Subcutaneous abdominal adipose tissue (tissue), 5 donors: ENCODE results near the gene MFF.

ENCODE experiments used
- H3K27ac ChIP-seq: one replicate; pipeline ENCODE4 v1.7.0; 2013; ENCODE audit warnings: low read depth, mild to moderate bottlenecking, inconsistent platforms, low read length, moderate library complexity
- H3K27me3 ChIP-seq, 5 donors: one replicate each; pipeline ENCODE4 v1.7.0; 2013; ENCODE audit warnings: low read length in 5 of 5, inconsistent platforms in 1 of 5; ENCODE audit not compliant: control insufficient read depth in 5 of 5, insufficient read depth in 4 of 5
- H3K36me3 ChIP-seq, 5 donors: one replicate each; pipeline ENCODE4 v1.7.0; 2013; ENCODE audit warnings: low read length in 5 of 5; ENCODE audit not compliant: control insufficient read depth in 5 of 5, insufficient read depth in 5 of 5
- H3K4me1 ChIP-seq, 5 donors: one replicate each; pipeline ENCODE4 v1.7.0; 2013; ENCODE audit warnings: low read length in 5 of 5, mild to moderate bottlenecking in 3 of 5, moderate library complexity in 1 of 5; ENCODE audit not compliant: control insufficient read depth in 5 of 5, insufficient read depth in 5 of 5
- H3K4me3 ChIP-seq, 5 donors: one replicate each; pipeline ENCODE4 v1.7.0; 2013; ENCODE audit warnings: low read length in 5 of 5, low read depth in 1 of 5
- H3K9ac ChIP-seq, 5 donors: one replicate each; pipeline ENCODE4 v1.7.0; 2013; ENCODE audit warnings: low read length in 5 of 5, mild to moderate bottlenecking in 4 of 5, moderate library complexity in 3 of 5
- H3K9me3 ChIP-seq, 5 donors: one replicate each; pipeline ENCODE4 v1.7.0; 2013; ENCODE audit warnings: low read length in 5 of 5; ENCODE audit not compliant: control insufficient read depth in 5 of 5
- donor health status: healthy.
- donor health status: healthy.
- donor health status: healthy.
- donor health status: healthy.
- donor health status: healthy.

Gene MFF

GRCh38 chr2:227325839-227326195 is 766 bp downstream of the MFF start:
- Histone ChIP-seq H3K36me3 (peaks cover 0 to 5% (median 3%) of the 10 kb centered on the region in 5 donors), H3K9me3 (no peaks in the 10 kb centered on the region), H3K27ac (peak overlapping the region; percentile 73), H3K4me3 (peak overlapping the region; percentile 80 to 96 (median 93)), H3K4me1 (peaks cover 0 to 23% (median 20%) of the 10 kb centered on the region in 5 donors), H3K9ac (peak overlapping the region; percentile 85 to 99 (median 90)), H3K27me3 (no peaks in the 10 kb centered on the region)

DNA sequence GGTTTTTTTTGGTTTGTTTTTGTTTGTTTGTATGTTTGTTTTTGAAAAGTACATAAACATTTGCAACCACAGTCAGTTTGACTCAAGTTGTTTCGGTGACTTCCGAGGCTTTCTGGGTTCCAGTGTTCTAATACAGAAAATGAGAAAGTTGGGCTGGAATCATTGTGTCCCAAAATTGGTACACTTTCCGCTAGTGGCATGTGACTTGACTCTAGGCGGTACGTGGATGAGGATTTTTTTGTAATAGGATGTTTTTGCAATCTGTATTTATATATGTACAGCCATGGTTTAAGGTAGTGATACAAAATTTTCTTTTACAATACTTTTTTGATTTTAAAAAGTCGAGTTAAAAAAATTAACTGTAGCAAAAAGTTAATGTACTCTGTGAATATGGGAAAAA is 1.7 kb downstream of the MFF start:
- peaks cover 0 to 5% (median 3%) of the 10 kb centered on the region in 5 donors for H3K36me3 ChIP-seq
- no peak overlapping the region for H3K4me3 ChIP-seq
- no peaks in the 10 kb centered on the region for H3K9me3 ChIP-seq
- no peak overlapping the region for H3K27ac ChIP-seq
- H3K4me1 ChIP-seq, result peaks cover 0 to 23% (median 20%) of the 10 kb centered on the region in 5 donors
- no peaks in the 10 kb centered on the region for H3K27me3 ChIP-seq
- no peak overlapping the region for H3K9ac ChIP-seq

- peaks cover 24 to 63% (median 48%) of the 10 kb centered on the region in 5 donors for H3K36me3 ChIP-seq
- no peaks in the 10 kb centered on the region for H3K27me3 ChIP-seq
- no peaks in the 10 kb centered on the region for H3K9me3 ChIP-seq
- H3K4me3 ChIP-seq, result no peak overlapping the region
- H3K9ac ChIP-seq, result no peak overlapping the region
- no peaks in the 10 kb centered on the region for H3K4me1 ChIP-seq
- no peak overlapping the region for H3K27ac ChIP-seq
Measured at GRCh38 chr2:227335713-227336112, 10.7 kb downstream of the MFF start.

- no peaks in the 10 kb centered on the region for H3K9me3 ChIP-seq
- no peak overlapping the region for H3K27ac ChIP-seq
- H3K4me3 ChIP-seq, result no peak overlapping the region
- H3K4me1 ChIP-seq, result no peaks in the 10 kb centered on the region
- peaks cover 20 to 63% (median 58%) of the 10 kb centered on the region in 5 donors for H3K36me3 ChIP-seq
- no peaks in the 10 kb centered on the region for H3K27me3 ChIP-seq
- H3K9ac ChIP-seq, result no peak overlapping the region
Measured at GRCh38 chr2:227337442-227337841, 12.4 kb downstream of the MFF start.

GRCh38 chr2:227339098-227339599 is 14.1 kb downstream of the MFF start:
- Histone ChIP-seq H3K4me1 (no peaks in the 10 kb centered on the region), H3K27me3 (no peaks in the 10 kb centered on the region), H3K27ac (no peak overlapping the region), H3K9me3 (no peaks in the 10 kb centered on the region), H3K9ac (no peak overlapping the region), H3K4me3 (no peak overlapping the region), H3K36me3 (peaks cover 13 to 54% (median 51%) of the 10 kb centered on the region in 5 donors)

DNA sequence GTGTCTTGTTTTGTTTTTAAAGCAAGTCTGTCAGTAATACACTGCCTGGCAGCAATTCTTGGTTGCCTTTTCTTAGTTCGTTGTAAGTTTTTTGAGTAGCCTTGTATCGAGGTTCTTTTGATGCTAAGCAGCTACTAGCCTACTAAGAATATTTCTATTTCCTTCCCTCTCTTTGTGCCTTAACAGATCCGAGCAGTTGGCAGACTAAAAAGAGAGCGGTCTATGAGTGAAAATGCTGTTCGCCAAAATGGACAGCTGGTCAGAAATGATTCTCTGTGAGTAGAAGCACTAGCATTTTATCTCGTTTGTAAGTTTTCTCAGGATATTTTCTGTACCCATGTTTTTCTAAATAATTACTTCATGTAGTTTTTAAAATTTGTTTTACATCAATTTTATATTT is 15.1 kb downstream of the MFF start:
- H3K36me3 ChIP-seq, result peaks cover 10 to 46% (median 46%) of the 10 kb centered on the region in 5 donors
- no peaks in the 10 kb centered on the region for H3K4me1 ChIP-seq
- H3K9me3 ChIP-seq, result no peaks in the 10 kb centered on the region
- no peak overlapping the region for H3K27ac ChIP-seq
- no peak overlapping the region for H3K9ac ChIP-seq
- no peaks in the 10 kb centered on the region for H3K27me3 ChIP-seq
- no peak overlapping the region for H3K4me3 ChIP-seq

GRCh38 chr2:227341553-227341952 is 16.5 kb downstream of the MFF start:
- Histone ChIP-seq H3K36me3 (peaks cover 4 to 38% (median 36%) of the 10 kb centered on the region in 5 donors), H3K4me3 (no peak overlapping the region), H3K27me3 (no peaks in the 10 kb centered on the region), H3K9me3 (no peaks in the 10 kb centered on the region), H3K4me1 (no peaks in the 10 kb centered on the region), H3K27ac (no peak overlapping the region), H3K9ac (no peak overlapping the region)

- H3K9me3 ChIP-seq, result no peaks in the 10 kb centered on the region
- H3K27me3 ChIP-seq, result no peaks in the 10 kb centered on the region
- H3K36me3 ChIP-seq, result peaks cover 17 to 49% (median 33%) of the 10 kb centered on the region in 5 donors
- H3K4me3 ChIP-seq, result no peak overlapping the region
- no peaks in the 10 kb centered on the region for H3K4me1 ChIP-seq
- H3K27ac ChIP-seq, result no peak overlapping the region
- no peak overlapping the region for H3K9ac ChIP-seq
Measured at GRCh38 chr2:227344231-227344630, 19.2 kb downstream of the MFF start.

DNA sequence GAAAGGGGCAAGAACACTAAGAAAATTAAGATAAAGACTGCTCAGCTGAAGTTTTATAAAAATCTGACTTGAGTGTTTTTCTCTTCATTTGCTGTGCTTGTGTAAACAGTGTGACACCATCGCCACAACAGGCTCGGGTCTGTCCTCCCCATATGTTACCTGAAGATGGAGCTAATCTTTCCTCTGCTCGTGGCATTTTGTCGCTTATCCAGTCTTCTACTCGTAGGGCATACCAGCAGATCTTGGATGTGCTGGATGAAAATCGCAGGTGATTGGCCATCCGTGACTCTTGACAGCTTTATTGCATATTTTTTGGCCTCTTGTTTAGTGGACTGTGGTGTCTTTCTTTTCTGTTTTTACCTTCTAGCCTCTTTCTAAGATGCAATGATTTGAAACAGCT is 22.1 kb downstream of the MFF start:
- H3K4me3 ChIP-seq, result no peak overlapping the region
- H3K27me3 ChIP-seq, result no peaks in the 10 kb centered on the region

GRCh38 chr2:227348324-227348723 is 23.3 kb downstream of the MFF start:
- Histone ChIP-seq H3K27me3 (no peaks in the 10 kb centered on the region), H3K9me3 (no peaks in the 10 kb centered on the region), H3K9ac (no peak overlapping the region), H3K27ac (no peak overlapping the region), H3K4me1 (no peaks in the 10 kb centered on the region), H3K36me3 (peaks cover 10 to 34% (median 26%) of the 10 kb centered on the region in 5 donors), H3K4me3 (no peak overlapping the region)

More for the DNA sequence above, 22.1 kb downstream of the MFF start:
- Histone ChIP-seq H3K9ac (no peak overlapping the region), H3K27ac (no peak overlapping the region), H3K36me3 (peaks cover 17 to 37% (median 22%) of the 10 kb centered on the region in 5 donors), H3K9me3 (no peaks in the 10 kb centered on the region), H3K4me1 (no peaks in the 10 kb centered on the region)
